ENCODE measurements around the gene AMBRA1.

AMBRA1 gene

DNA sequence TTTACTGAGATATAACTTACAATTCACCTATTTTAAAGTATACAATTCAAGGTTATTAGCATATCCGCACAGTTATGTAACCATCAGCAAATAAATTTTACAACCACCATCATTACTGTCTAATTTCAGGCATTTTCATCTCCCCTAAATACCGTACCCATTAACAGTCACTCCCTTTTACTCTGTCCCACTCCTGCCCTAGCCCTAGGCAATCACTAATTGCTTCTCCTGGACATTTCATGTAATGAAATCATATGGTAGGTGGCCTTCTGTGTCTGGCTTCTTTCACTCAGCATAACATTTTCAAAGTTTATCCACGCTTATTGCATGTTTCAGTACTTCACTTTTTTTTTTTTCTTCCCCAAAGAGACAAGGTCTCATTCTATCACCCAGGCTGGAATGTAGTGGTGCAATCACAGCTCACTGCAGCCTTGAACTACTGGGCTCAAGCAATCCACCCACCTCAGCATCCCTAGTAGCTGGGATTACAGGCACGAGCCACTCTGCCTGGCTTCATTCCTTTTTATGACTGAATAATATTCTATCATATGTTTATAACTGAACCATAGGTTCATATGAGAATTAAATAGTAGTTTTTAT is 140.8 kb downstream of the AMBRA1 start:
- no peak for DNase-seq (ENCODE audit: extremely low spot score)
- ChIA-PET CTCF (interaction anchor here (0.6 kb wide), 1 partner anchor 1934 kb away, joined by 3 read pairs; no protein-coding TSS in a partner anchor), POLR2A (interaction anchor here (0.6 to 0.7 kb wide), 2 partner anchors 46 to 232 kb away, joined by 3 read pairs; no protein-coding TSS in a partner anchor)
- TF ChIP-seq FOXA1 (IDR thresholded peaks at IDR 0.05) (no peak), TARDBP (IDR thresholded peaks at IDR 0.05) (no peak), FOXK2 (IDR thresholded peaks at IDR 0.05) (no peak), L3MBTL2 (conservative IDR thresholded peaks at IDR 0.05) (no peak), SP1 (IDR thresholded peaks at IDR 0.05) (no peak), BHLHE40 (IDR thresholded peaks at IDR 0.05; ENCODE audit: borderline replicate concordance) (no peak), ARNT (IDR thresholded peaks at IDR 0.05) (no peak), ZNF384 (IDR thresholded peaks at IDR 0.05) (no peak), CTBP1 (IDR thresholded peaks at IDR 0.05; ENCODE audit: borderline replicate concordance) (no peak), SUZ12 (IDR thresholded peaks at IDR 0.05) (no peak), HDGF (IDR thresholded peaks at IDR 0.05; ENCODE audit: borderline replicate concordance) (no peak), FOXM1 (IDR thresholded peaks at IDR 0.05; ENCODE audit: borderline replicate concordance) (no peak)
- TF ChIP-seq, protein P1, sequence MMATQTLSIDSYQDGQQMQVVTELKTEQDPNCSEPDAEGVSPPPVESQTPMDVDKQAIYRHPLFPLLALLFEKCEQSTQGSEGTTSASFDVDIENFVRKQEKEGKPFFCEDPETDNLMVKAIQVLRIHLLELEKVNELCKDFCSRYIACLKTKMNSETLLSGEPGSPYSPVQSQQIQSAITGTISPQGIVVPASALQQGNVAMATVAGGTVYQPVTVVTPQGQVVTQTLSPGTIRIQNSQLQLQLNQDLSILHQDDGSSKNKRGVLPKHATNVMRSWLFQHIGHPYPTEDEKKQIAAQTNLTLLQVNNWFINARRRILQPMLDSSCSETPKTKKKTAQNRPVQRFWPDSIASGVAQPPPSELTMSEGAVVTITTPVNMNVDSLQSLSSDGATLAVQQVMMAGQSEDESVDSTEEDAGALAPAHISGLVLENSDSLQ (IDR thresholded peaks at IDR 0.05), result no peak

DNA sequence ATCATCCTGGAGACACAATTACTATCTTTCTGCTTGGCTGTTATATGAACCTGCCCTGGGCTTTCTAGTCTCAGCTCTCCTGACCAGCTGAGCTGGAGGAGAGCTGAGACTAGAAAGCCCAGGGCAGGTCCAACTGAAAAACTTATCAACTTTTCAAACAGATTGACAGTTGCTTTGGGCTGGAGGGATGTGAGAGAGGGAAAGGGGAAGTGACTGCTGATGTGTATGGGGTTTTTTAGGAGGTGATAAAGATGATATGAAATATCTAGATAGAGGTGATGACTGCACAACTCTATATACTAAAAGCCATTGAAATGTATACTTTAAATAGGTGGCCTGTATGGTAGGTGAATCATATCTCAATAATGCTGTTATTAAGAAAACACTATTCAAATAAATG is 142.1 kb downstream of the AMBRA1 start:
- DNase-seq (ENCODE audit: extremely low spot score), result no peak
- CTCF ChIA-PET, result interaction anchor here (0.6 kb wide), 1 partner anchor 38 kb away, joined by 4 read pairs; no protein-coding TSS in a partner anchor
- TF ChIP-seq ZNF384 (IDR thresholded peaks at IDR 0.05), result no peak
- no peak for TF ChIP-seq SUZ12 (IDR thresholded peaks at IDR 0.05)
- no peak for TF ChIP-seq LEF1 (IDR thresholded peaks at IDR 0.05; ENCODE audit: borderline replicate concordance)
- TF ChIP-seq NFRKB (IDR thresholded peaks at IDR 0.05), result no peak
- TF ChIP-seq FOXK2 (IDR thresholded peaks at IDR 0.05), result no peak
- TF ChIP-seq BHLHE40 (IDR thresholded peaks at IDR 0.05; ENCODE audit: borderline replicate concordance), result no peak
- no peak for TF ChIP-seq FOXA1 (IDR thresholded peaks at IDR 0.05)
- TF ChIP-seq TARDBP (IDR thresholded peaks at IDR 0.05), result no peak
- TF ChIP-seq FOXM1 (IDR thresholded peaks at IDR 0.05; ENCODE audit: borderline replicate concordance), result no peak
- no peak for TF ChIP-seq HDGF (IDR thresholded peaks at IDR 0.05; ENCODE audit: borderline replicate concordance)
- TF ChIP-seq CTBP1 (IDR thresholded peaks at IDR 0.05; ENCODE audit: borderline replicate concordance), result no peak
- TF ChIP-seq, protein P1 (IDR thresholded peaks at IDR 0.05), result no peak
- TF ChIP-seq ELF4 (IDR thresholded peaks at IDR 0.05), result no peak
- no peak for TF ChIP-seq SP1 (IDR thresholded peaks at IDR 0.05)
- TF ChIP-seq L3MBTL2 (conservative IDR thresholded peaks at IDR 0.05), result no peak
- no peak for TF ChIP-seq ARNT (IDR thresholded peaks at IDR 0.05)
- POLR2A ChIA-PET, result no interaction called here

DNA sequence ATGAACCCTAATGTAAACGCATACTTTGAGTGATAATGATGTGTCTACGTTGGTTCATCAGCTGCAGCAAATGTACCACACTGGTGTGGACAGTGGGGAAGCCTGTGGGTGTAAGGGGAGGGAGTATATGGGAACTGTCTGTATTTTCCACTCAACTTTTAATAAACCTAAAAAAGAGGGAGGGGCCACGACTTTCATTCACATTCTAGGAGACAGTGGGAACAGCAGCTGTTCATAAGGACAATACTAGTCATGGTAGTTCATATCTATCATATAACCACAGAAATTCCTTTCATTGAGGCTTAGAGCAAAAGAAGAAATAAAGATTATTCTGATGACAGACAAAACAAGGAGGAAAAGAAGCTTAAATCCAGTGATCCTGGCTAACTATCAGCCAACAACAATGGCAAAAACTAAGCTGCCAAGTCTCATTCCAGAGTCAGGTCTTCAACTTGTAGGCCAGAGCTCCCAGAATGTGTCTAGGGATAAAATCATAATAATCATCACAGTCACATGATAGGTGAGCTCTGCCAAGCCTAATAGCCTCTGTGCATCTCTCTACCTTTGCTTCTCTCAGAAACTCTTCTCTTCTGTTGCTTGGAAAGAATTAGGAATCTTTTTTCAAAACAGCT is 142.9 kb downstream of the AMBRA1 start:
- TF ChIP-seq TARDBP (IDR thresholded peaks at IDR 0.05), result no peak
- no peak for TF ChIP-seq LEF1 (IDR thresholded peaks at IDR 0.05; ENCODE audit: borderline replicate concordance)
- no peak for TF ChIP-seq FOXK2 (IDR thresholded peaks at IDR 0.05)
- TF ChIP-seq NFRKB (IDR thresholded peaks at IDR 0.05), result no peak
- TF ChIP-seq SUZ12 (IDR thresholded peaks at IDR 0.05), result no peak
- TF ChIP-seq L3MBTL2 (conservative IDR thresholded peaks at IDR 0.05), result no peak
- TF ChIP-seq FOXA1 (IDR thresholded peaks at IDR 0.05), result no peak
- no peak for TF ChIP-seq ARNT (IDR thresholded peaks at IDR 0.05)
- TF ChIP-seq, protein P1 (IDR thresholded peaks at IDR 0.05), result no peak
- no peak for TF ChIP-seq BHLHE40 (IDR thresholded peaks at IDR 0.05; ENCODE audit: borderline replicate concordance)
- no peak for TF ChIP-seq ELF4 (IDR thresholded peaks at IDR 0.05)
- no peak for TF ChIP-seq SP1 (IDR thresholded peaks at IDR 0.05)
- no peak for TF ChIP-seq CTBP1 (IDR thresholded peaks at IDR 0.05; ENCODE audit: borderline replicate concordance)
- TF ChIP-seq HDGF (IDR thresholded peaks at IDR 0.05; ENCODE audit: borderline replicate concordance), result no peak
- no peak for TF ChIP-seq FOXM1 (IDR thresholded peaks at IDR 0.05; ENCODE audit: borderline replicate concordance)
- no peak for TF ChIP-seq ZNF384 (IDR thresholded peaks at IDR 0.05)
- DNase-seq (ENCODE audit: extremely low spot score), result no peak
- ChIA-PET POLR2A (no interaction called here), CTCF (no interaction called here)

DNA sequence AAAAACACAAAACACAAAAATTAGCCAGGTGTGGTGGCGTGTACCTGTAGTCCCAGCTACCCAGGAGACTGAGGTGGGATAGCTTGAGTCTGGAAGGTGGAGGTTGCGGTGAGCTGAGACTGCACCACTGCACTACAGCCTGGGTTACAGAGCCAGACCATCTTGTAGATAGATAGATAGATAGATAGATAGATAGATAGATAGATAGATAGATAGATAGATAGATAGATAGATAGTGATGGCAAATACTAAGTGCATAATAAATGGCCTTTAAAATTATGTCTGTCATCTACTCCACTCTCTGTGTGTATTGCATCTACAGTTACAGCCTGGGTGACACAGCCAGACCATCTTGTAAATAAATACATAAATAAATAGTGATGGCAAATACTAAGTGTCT is 146.3 kb downstream of the AMBRA1 start:
- no peak for DNase-seq (ENCODE audit: extremely low spot score)
- ChIA-PET CTCF (no interaction called here), POLR2A (no interaction called here)
- no peak for TF ChIP-seq ELF4 (IDR thresholded peaks at IDR 0.05)
- no peak for TF ChIP-seq SUZ12 (IDR thresholded peaks at IDR 0.05)
- no peak for TF ChIP-seq HDGF (IDR thresholded peaks at IDR 0.05; ENCODE audit: borderline replicate concordance)
- TF ChIP-seq, protein P1 (IDR thresholded peaks at IDR 0.05), result no peak
- no peak for TF ChIP-seq BHLHE40 (IDR thresholded peaks at IDR 0.05; ENCODE audit: borderline replicate concordance)

DNA sequence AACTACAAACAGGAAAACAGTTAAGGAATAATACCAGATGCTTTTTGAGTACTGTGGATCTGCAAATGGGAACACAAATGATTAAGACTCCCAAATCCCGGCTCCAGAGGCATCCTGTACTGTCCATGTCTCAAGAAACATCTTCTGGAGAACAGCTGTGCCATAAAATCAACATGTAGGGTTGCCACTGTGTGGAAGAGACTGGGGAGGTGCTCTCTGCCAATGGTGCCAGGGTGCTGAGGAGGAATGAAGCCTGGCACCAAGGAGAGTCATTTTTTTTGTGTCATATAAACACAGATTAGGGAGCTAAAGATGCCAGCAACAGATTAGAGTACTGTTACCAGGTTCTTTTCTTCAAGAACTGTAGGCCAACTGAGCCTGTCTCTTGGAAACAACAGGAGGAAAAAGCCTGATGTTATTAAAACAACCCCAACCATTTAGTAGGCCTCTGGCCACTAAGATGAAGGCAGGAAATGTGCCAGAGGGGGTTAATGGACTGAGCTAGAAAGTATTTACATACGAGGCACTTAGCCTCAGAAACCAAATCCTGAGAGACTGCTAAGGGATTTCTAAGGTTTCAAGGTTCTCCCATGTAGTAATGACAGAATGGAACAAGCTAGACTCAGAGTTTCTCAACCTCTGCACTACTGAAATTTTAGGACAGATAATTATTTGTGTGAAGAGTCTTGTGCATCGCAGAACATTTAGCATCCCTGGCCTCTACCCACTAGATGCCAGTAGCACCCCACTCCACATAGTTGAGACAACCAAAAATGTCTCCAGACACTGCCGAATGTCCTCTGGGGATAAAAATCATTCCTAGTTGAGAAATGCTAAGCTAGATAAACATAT is 147.7 kb downstream of the AMBRA1 start:
- DNase-seq (ENCODE audit: extremely low spot score), result no peak
- TF ChIP-seq SP1 (IDR thresholded peaks at IDR 0.05) (no peak), LEF1 (IDR thresholded peaks at IDR 0.05; ENCODE audit: borderline replicate concordance) (no peak), L3MBTL2 (conservative IDR thresholded peaks at IDR 0.05) (no peak), TARDBP (IDR thresholded peaks at IDR 0.05) (no peak), CTBP1 (IDR thresholded peaks at IDR 0.05; ENCODE audit: borderline replicate concordance) (no peak), HDGF (IDR thresholded peaks at IDR 0.05; ENCODE audit: borderline replicate concordance) (no peak), FOXK2 (IDR thresholded peaks at IDR 0.05) (no peak), SUZ12 (IDR thresholded peaks at IDR 0.05) (no peak), FOXA1 (IDR thresholded peaks at IDR 0.05) (no peak), NFRKB (IDR thresholded peaks at IDR 0.05) (no peak), FOXM1 (IDR thresholded peaks at IDR 0.05; ENCODE audit: borderline replicate concordance) (no peak)
- TF ChIP-seq, protein P1 (IDR thresholded peaks at IDR 0.05), result no peak
- ChIA-PET POLR2A (no interaction called here), CTCF (no interaction called here)

Data from HEK293T (cell line).